SJCRH30 (cell line): ENCODE results near the gene MGME1. TPM values are rescaled to one million over a fixed set of nuclear protein-coding genes. Genes with fewer than 3 reads are reported as not detected.
A peak's percentile ranks its signal among the peaks of the same experiment; 100 is the strongest.

Experiments
- DNase-seq, 2 experiments: peaks; one replicate each; pipeline ENCODE4 v3.0.0-alpha.2; 2015 to 2020
- H3K27ac ChIP-seq: fragments of 250-450 bp; sonication (Bioruptor Pico); 2 replicates; pipeline ENCODE4 v1.5.1; 2020; ENCODE audit warnings: mild to moderate bottlenecking, moderate library complexity
- H3K27me3 ChIP-seq: fragments of 250-450 bp; sonication (Bioruptor Pico); 2 replicates; pipeline ENCODE4 v1.5.1; 2020; ENCODE audit warnings: mild to moderate bottlenecking, moderate library complexity
- H3K36me3 ChIP-seq: fragments of 250-450 bp; sonication (Bioruptor Pico); 2 replicates; pipeline ENCODE4 v1.5.1; 2020; ENCODE audit warnings: mild to moderate bottlenecking, moderate library complexity
- H3K4me1 ChIP-seq: fragments of 250-450 bp; sonication (Bioruptor Pico); 2 replicates; pipeline ENCODE4 v1.5.1; 2020; ENCODE audit warnings: mild to moderate bottlenecking, moderate library complexity
- H3K4me3 ChIP-seq: fragments of 250-450 bp; sonication (Bioruptor Pico); 2 replicates; pipeline ENCODE4 v1.5.1; 2020; ENCODE audit warnings: mild to moderate bottlenecking, moderate library complexity
- H3K9me3 ChIP-seq: fragments of 250-450 bp; sonication (Bioruptor Pico); replicated peaks from 2 replicates; pipeline ENCODE4 v1.5.1; 2020; ENCODE audit warnings: mild to moderate bottlenecking, moderate library complexity
- total RNA-seq: library from RNA; depleted of rRNA; stranded (reverse); fragments of >200 nt; shearing (Covaris generic); gene quantifications from 2 replicates; pipeline ENCODE4 v1.2.3, GENCODE V29; 2014

The MGME1 gene
- total RNA-seq, 1 experiment from 2014 or later = 28.6 TPM

GRCh38 chr20:18005170-18005989 lies 36.6 kb downstream of the MGME1 start:
- Histone ChIP-seq H3K27me3 (no peaks in the 10 kb centered on the region; the same call in 1 of the 2 replicates), H3K4me1 (no peaks in the 10 kb centered on the region; the same call in 1 of the 2 replicates), H3K27ac (no peak overlapping the region), H3K36me3 (no peaks in the 10 kb centered on the region), H3K4me3 (no peak overlapping the region), H3K9me3 (no peaks in the 10 kb centered on the region)
- no peak for DNase-seq

- Histone ChIP-seq H3K27ac (no peak overlapping the region), H3K27me3 (no peaks in the 10 kb centered on the region; the same call in 1 of the 2 replicates), H3K4me1 (no peaks in the 10 kb centered on the region; the same call in 1 of the 2 replicates), H3K36me3 (no peaks in the 10 kb centered on the region), H3K4me3 (no peak overlapping the region), H3K9me3 (no peaks in the 10 kb centered on the region)
- peak; percentile 18 to 22 for DNase-seq
Observed at GRCh38 chr20:18005990-18006364, 37.2 kb downstream of the MGME1 start.

GRCh38 chr20:18006684-18007083 lies 37.9 kb downstream of the MGME1 start:
- no peak for DNase-seq
- Histone ChIP-seq H3K27me3 (no peaks in the 10 kb centered on the region; the same call in 1 of the 2 replicates), H3K4me1 (no peaks in the 10 kb centered on the region; the same call in 1 of the 2 replicates), H3K9me3 (no peaks in the 10 kb centered on the region), H3K4me3 (no peak overlapping the region), H3K36me3 (no peaks in the 10 kb centered on the region), H3K27ac (no peak overlapping the region)

GRCh38 chr20:18007534-18008292 lies 38.9 kb downstream of the MGME1 start:
- Histone ChIP-seq H3K4me1 (no peaks in the 10 kb centered on the region; the same call in 1 of the 2 replicates), H3K27ac (no peak overlapping the region), H3K9me3 (no peaks in the 10 kb centered on the region), H3K4me3 (no peak overlapping the region), H3K27me3 (no peaks in the 10 kb centered on the region; the same call in 1 of the 2 replicates), H3K36me3 (no peaks in the 10 kb centered on the region)
- DNase-seq = no peak

- Histone ChIP-seq H3K4me1 (no peaks in the 10 kb centered on the region; the same call in 1 of the 2 replicates), H3K27ac (no peak overlapping the region), H3K9me3 (no peaks in the 10 kb centered on the region), H3K36me3 (no peaks in the 10 kb centered on the region), H3K4me3 (no peak overlapping the region), H3K27me3 (no peaks in the 10 kb centered on the region; the same call in 1 of the 2 replicates)
- no peak for DNase-seq
Observed at GRCh38 chr20:18009116-18009515, 40.3 kb downstream of the MGME1 start.

GRCh38 chr20:18011482-18011881 lies 42.7 kb downstream of the MGME1 start:
- no peak overlapping the region for H3K4me3 ChIP-seq
- no peaks in the 10 kb centered on the region for H3K4me1 ChIP-seq
- H3K27ac ChIP-seq = no peak overlapping the region
- no peak for DNase-seq
- no peaks in the 10 kb centered on the region; the same call in 1 of the 2 replicates for H3K27me3 ChIP-seq
- H3K36me3 ChIP-seq = no peaks in the 10 kb centered on the region
- H3K9me3 ChIP-seq = no peaks in the 10 kb centered on the region

GRCh38 chr20:18011951-18012645 lies 43.3 kb downstream of the MGME1 start:
- DNase-seq = no peak
- no peaks in the 10 kb centered on the region for H3K36me3 ChIP-seq
- H3K4me3 ChIP-seq = no peak overlapping the region
- no peaks in the 10 kb centered on the region for H3K9me3 ChIP-seq
- no peaks in the 10 kb centered on the region; the same call in 1 of the 2 replicates for H3K27me3 ChIP-seq
- no peaks in the 10 kb centered on the region for H3K4me1 ChIP-seq
- H3K27ac ChIP-seq = no peak overlapping the region

- Histone ChIP-seq H3K4me1 (no peaks in the 10 kb centered on the region), H3K36me3 (no peaks in the 10 kb centered on the region), H3K4me3 (no peak overlapping the region), H3K27me3 (no peaks in the 10 kb centered on the region; the same call in 1 of the 2 replicates), H3K9me3 (no peaks in the 10 kb centered on the region), H3K27ac (no peak overlapping the region)
- DNase-seq = no peak
Observed at GRCh38 chr20:18012901-18013300, 44.1 kb downstream of the MGME1 start.

GRCh38 chr20:18014411-18014810 lies 45.6 kb downstream of the MGME1 start:
- DNase-seq = no peak
- Histone ChIP-seq H3K4me3 (no peak overlapping the region), H3K27ac (no peak overlapping the region), H3K36me3 (no peaks in the 10 kb centered on the region), H3K27me3 (no peaks in the 10 kb centered on the region; the same call in 1 of the 2 replicates), H3K9me3 (no peaks in the 10 kb centered on the region), H3K4me1 (no peaks in the 10 kb centered on the region)

GRCh38 chr20:18016772-18017171 lies 48.0 kb downstream of the MGME1 start:
- H3K27me3 ChIP-seq = no peaks in the 10 kb centered on the region; the same call in 1 of the 2 replicates
- no peak overlapping the region for H3K27ac ChIP-seq
- DNase-seq = no peak
- H3K4me3 ChIP-seq = no peak overlapping the region
- H3K36me3 ChIP-seq = no peaks in the 10 kb centered on the region
- H3K9me3 ChIP-seq = no peaks in the 10 kb centered on the region
- no peaks in the 10 kb centered on the region for H3K4me1 ChIP-seq

- DNase-seq = no peak
- Histone ChIP-seq H3K36me3 (no peaks in the 10 kb centered on the region), H3K4me1 (no peaks in the 10 kb centered on the region), H3K27me3 (no peaks in the 10 kb centered on the region; the same call in 1 of the 2 replicates), H3K27ac (no peak overlapping the region), H3K9me3 (no peaks in the 10 kb centered on the region), H3K4me3 (no peak overlapping the region)
Observed at GRCh38 chr20:18018100-18018499, 49.3 kb downstream of the MGME1 start.

GRCh38 chr20:18019068-18019467 lies 50.2 kb downstream of the MGME1 start:
- Histone ChIP-seq H3K27ac (no peak overlapping the region), H3K4me1 (no peaks in the 10 kb centered on the region), H3K36me3 (no peaks in the 10 kb centered on the region), H3K9me3 (no peaks in the 10 kb centered on the region), H3K4me3 (no peak overlapping the region), H3K27me3 (no peaks in the 10 kb centered on the region)
- DNase-seq = peak in 1 of 2 experiments; percentile 27

GRCh38 chr20:18020931-18021330 lies 52.1 kb downstream of the MGME1 start:
- H3K4me3 ChIP-seq = no peak overlapping the region
- H3K4me1 ChIP-seq = no peaks in the 10 kb centered on the region
- DNase-seq = no peak
- no peaks in the 10 kb centered on the region for H3K9me3 ChIP-seq
- H3K27me3 ChIP-seq = no peaks in the 10 kb centered on the region
- H3K36me3 ChIP-seq = no peaks in the 10 kb centered on the region
- no peak overlapping the region for H3K27ac ChIP-seq

GRCh38 chr20:18024606-18025127 lies 55.8 kb downstream of the MGME1 start:
- Histone ChIP-seq H3K9me3 (no peaks in the 10 kb centered on the region), H3K27me3 (no peaks in the 10 kb centered on the region), H3K4me1 (no peaks in the 10 kb centered on the region), H3K36me3 (no peaks in the 10 kb centered on the region), H3K27ac (no peak overlapping the region), H3K4me3 (no peak overlapping the region)
- no peak for DNase-seq
